A172 (cell line): ENCODE data around the gene NAPA. TPM values are rescaled to one million over a fixed set of nuclear protein-coding genes. Genes with fewer than 3 reads are reported as not detected.

Source experiments
- DNase-seq: peaks from one replicate; pipeline ENCODE4 v3.0.0-alpha.2; 2015; ENCODE audit warnings: low spot score
- total RNA-seq: library from RNA; depleted of rRNA; stranded (reverse); fragments of >200 nt; shearing (Covaris generic); gene quantifications from 2 replicates; pipeline ENCODE4 v1.2.3, GENCODE V29; 2014

The NAPA gene
- total RNA-seq, 1 experiment from 2014 or later: 91.7 TPM

GRCh38 chr19:47499863-47500830, 14.7 kb downstream of the NAPA start:
- no peak for DNase-seq

- no peak for DNase-seq
These were observed 15.5 kb downstream of the NAPA start for GRCh38 chr19:47499371-47499770.

DNA sequence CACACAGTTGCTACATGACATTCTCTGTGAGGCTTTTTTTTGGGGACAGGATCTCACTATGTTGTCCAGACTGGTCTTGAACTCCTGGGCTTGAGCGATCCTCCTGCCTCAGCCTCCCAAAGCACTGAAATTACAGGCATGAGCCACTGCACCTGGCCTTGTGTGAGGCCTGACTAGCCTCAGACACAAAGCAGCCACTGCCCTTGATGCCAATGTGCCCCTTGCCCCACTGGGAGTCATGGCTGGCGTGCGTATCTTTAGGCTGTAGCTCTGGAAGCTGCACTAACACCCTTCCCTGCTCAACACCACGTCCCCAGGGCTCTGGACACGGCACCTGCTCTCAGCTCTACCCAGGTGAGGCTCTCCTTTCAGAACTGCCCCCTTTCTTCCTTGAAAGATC, 16.3 kb downstream of the NAPA start:
- no peak for DNase-seq

DNA sequence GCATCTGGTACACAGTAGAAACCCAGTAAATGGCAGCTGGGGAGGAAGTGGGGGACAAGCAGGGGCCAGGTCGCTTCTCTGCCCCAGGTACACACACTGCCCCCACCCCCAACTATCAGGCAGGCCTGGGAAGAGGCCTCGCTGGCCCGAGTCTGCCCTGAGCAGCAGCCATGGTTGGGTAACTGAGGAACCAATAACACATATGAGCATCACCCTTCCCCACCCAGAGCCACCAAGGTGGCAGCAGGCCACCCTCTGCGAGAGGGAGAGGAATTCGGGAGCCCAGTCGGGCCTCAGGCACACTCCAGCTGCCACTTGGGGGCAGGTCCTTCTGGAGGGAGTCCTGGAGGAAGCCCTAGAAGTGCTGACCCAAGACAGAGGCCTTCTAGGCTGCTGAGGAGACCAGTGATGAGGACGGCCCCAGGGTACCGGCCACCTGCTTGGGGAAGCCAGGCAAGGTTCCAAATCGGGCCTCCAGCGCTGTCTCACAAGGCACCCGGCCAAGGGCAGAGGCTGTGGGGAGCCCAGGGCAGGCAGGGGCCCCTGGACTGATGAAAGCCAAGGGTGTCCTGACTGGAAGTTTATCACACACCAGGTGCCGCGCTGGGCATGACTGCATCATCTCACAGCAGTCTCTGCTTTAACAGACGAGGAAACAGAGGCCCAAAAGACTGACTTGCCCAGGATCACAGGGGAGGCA, 16.9 kb downstream of the NAPA start:
- no peak for DNase-seq

- no peak for DNase-seq
These were observed 17.7 kb downstream of the NAPA start for GRCh38 chr19:47497050-47497766.

DNA sequence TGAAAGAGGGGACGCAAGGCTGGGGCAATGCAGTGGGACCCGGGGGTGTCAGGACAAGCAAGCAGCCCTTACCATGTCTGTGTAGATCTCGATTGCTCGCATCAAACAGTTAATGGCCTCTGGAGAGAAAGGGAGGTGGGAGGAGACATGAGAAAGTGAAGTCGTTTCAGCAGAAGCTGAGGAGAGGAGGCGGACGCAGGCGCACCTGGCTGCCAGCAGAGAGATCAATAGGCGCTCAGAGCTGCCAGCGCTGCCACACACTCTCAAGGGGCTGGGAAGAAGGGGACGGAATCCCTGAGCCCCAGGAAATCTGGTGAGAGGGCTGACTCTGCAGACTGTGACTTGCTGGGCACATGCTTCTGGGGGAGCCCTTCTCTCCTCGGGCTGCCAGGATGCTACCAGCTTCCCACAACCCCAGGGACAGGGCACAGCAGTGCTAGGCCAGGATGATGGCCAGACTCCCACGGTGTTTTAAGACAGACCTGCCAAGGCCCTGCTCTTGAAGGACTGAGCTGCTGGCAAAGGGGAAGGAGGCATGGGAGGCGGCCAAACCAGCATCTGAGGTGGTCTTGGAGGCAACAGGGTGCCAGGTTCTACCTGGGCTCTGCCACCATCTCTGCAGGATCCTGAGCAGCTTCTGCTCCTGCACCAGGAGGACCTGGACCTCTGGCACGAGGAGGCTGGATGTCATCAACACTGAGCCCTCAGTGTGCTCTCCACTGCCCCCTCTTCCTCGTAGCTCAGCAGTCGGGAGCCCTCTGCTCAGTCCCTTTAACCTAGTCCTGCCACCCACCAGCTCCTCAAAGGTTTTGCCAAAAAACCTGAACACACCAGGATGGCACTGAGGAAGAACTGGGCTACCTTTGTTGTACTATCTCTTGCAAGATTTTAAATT, 19.1 kb downstream of the NAPA start:
- DNase-seq: no peak

DNA sequence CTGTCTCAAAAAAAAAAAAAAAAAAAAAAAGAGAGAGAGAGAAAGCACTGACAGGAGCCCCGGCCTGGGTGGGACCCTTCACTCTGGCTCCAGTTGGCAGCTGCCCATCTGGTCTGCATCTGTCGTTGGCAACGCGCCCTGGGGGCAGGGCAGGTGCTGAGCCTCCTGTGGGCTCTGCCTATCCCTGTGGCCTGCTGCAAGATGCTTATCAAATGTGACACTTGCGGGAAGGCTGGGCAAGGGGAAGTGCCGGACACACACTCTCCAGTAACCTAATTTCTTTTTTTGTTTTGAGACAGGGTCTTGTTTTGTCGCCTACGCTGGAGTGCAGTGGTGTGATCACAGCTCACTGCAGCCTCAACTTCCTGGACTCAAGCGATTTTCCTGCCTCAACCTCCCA, 20.1 kb downstream of the NAPA start:
- no peak for DNase-seq

DNA sequence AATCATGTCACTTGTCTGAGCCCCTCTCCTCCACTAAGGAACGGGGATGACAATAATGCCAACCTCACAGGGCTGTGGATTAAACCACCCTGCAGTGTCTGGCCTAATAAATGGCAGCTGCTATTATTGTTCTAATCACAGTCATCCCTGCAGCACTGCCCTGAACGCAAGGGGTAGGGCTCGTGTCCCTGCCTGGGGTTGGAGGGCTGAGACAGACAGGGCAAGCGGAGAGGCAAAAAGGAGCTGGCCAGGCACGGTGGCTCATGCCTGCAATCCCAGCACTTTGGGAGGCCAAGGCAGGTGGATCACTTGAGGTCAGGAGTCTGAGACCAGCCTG, 20.7 kb downstream of the NAPA start:
- no peak for DNase-seq

GRCh38 chr19:47493378-47494210, 21.3 kb downstream of the NAPA start:
- DNase-seq: no peak

- DNase-seq: no peak
These were observed 22.1 kb downstream of the NAPA start for GRCh38 chr19:47492571-47493377.

DNA sequence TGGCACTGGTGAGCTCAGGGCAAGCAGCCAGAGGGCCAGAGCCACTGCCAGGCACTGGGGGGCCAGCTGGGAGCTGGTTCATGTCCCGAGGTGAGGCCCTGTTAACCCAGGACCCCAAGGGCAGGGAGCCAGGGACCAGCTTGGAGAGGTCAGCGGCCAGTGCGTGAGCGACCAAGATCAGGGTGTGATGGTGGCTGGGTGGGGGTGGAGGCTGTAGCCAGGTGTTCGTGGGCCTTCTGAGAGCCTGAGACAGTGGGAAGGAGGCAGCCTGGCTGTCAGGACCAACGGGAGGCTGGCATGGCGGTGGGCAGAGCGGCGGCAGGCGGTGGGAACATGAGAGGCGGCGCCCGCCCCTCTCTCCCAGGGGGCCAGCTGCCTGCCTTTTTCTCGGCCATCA, 22.7 kb downstream of the NAPA start:
- no peak for DNase-seq

DNA sequence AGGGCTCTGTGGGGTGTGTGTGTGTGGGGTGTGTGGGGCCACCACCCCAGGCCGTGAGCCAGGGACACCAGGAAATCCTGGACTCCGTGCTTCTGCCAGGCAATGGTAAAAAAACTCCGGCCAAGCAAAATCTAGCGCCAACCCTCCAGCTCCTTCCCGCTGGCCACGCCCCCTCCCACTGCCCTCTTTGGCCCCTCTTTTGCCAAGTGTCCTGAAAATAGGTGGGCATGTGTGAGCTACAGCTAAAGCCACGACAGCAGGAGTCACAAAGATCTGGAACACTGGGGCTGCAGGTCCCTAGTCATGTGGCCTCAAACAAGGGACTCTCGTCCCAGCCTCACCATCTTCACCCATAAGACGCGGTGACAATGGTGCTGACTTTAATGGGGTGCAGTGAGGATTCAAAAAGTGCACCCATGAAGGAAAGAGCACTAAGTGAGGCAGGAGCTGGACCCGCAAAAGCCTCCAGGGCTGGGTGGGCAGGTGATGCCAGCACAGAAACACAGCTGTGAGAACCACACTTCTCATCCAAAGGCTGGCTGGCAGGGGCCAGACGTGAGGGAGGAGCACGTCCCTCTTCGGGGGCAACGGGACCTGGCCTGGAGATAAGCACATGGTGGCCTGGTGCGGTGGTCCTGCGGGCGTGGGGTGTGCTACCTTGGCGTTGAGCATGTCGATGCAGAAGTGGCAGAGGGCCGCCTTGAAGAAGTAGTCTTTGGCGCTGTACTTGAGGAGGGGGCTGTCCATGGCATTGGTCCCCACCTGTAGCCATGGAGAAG, 23.3 kb downstream of the NAPA start:
- no peak for DNase-seq

GRCh38 chr19:47490847-47491246, 24.0 kb downstream of the NAPA start:
- no peak for DNase-seq

GRCh38 chr19:47490031-47490430, 24.8 kb downstream of the NAPA start:
- DNase-seq: no peak

DNA sequence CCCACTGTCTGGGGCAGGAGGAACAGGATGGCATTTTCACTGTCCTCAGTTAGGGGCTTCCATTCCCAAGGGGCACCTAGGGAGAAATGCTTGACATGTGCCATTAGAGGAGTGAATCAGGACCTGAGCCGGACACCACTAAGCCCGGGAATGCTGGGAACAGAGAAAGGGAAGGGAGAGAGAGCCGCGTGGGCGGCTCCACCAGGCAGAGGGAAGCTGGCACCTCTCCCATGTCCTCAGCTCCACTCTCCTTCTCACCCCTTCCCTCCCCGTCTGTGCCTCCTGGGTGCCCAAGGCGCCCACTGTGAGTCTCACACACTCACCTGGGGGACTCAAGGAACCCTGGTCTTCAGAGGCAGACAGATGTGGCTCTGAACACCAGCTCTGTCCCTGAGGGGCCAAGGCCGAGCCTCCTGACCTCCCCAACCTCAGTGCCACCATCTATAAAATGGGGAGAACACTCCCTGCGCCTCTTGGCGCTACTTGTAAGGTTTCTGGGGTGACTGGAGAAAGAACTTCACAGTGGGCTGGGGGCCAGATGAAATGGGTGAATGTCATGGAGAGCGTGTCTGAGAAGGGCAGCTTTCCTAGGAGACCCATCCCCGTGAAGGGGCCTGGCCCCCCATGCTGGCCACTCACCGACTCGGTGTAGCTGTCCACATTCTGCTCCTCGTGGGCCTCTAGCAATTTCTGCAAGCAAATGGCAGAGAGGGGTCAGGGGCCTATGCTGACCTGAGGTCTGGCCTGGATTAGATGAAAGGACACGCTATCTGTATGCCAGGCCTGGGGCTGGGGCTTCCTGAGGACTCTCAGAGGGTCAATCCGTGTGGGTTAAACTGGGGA, 25.6 kb downstream of the NAPA start:
- no peak for DNase-seq

DNA sequence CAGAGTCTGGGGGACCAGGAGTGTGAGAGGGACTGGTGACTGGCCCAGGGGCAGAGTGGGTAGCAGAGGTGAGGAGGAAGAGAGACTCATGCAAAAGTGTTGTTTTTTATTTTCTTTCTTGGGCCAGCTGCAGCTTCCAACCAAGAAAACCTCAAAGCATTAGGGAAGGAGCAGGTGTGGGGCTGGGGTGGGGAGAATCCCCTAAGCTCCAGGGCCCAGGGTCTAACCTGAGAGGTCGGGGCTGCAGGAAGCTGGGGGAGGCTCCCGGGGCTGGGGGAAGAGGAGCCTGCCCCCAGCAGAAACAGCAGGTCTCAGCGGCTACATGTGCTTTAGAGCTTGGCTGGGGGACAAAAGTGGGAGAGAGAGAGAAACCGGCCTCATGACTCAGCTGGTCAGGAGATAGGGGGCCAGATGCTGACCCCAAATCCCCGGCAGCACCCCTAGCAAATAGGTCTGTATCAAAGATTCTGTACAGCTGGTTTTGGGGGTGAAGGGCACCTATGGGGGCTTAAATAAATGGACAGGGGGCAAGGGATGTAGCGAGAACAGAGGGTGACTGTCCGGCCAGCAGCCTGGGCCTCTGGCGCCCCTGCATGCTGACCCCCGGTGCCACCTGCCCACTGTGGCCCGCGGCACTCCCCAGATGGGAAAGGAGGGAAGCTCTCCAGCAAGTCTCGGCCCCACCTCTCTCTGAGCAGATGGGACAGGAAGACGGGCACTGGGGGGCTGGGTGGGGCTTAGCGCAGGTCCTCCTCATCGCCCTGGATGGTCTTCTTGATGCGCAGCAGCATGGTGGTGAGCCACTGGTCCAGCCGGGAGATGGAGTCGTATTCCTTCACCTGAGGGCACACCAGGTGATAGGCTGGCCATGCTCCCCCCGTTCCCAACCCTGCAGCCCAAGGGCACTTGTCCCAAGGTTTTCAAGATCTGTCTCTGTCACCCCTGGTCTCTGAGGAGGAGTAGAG, 27.0 kb downstream of the NAPA start:
- DNase-seq: no peak

DNA sequence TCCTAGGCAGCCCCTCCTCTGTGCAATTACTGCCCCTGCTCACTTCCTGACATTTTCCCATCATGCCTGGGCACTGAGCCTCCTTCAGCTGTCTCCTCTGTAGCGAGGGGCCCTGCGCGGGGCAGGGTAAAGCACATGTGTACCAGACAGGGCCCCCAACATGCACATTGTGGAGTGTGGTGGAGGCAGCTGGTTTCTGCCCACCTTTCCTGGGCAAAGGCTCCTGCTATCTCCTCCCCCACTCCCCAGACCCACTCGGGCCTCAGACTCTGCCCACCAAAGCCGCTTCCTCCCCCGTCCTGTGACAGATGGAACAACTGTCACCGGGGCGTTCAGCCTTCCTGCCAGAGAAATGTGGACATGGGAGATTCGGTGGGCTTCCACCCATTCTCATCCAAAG, 28.0 kb downstream of the NAPA start:
- no peak for DNase-seq
